SU-DHL-6 (cell line): ENCODE results near the gene LSM3.

Experiments
- H2AFZ ChIP-seq: fragments of 200-600 bp; sonication (generic); 2 replicates; pipeline ENCODE4 v1.6.1; 2014; ENCODE audit warnings: low read depth, mild to moderate bottlenecking, moderate library complexity, mixed read lengths, antibody characterized with exemption, low read length; ENCODE audit not compliant: severe bottlenecking
- H3F3A ChIP-seq: fragments of 200-600 bp; shearing (Covaris generic); 2 replicates; pipeline ENCODE4 v1.6.0; 2016; ENCODE audit warnings: antibody characterized with exemption, mild to moderate bottlenecking; ENCODE audit not compliant: insufficient read depth
- H3K27ac ChIP-seq: fragments of 200-600 bp; sonication (generic); 2 replicates; pipeline ENCODE4 v1.5.1; 2016; ENCODE audit warnings: low read depth, mild to moderate bottlenecking, low read length, moderate library complexity, mixed read lengths
- H3K27me3 ChIP-seq: fragments of 200-600 bp; sonication (generic), shearing (Covaris generic); 2 replicates; pipeline ENCODE4 v1.6.0; 2014; ENCODE audit warnings: mild to moderate bottlenecking, low read length
- H3K36me3 ChIP-seq: fragments of 200-600 bp; sonication (generic); 2 replicates; pipeline ENCODE4 v1.6.1; 2014; ENCODE audit warnings: mild to moderate bottlenecking, low read length, mixed read lengths
- H3K4me2 ChIP-seq: fragments of 300-600, 200-600 bp; shearing (Covaris generic), sonication (generic); 2 replicates; pipeline ENCODE4 v1.6.0; 2014; ENCODE audit warnings: low read length, low read depth, mild to moderate bottlenecking; ENCODE audit not compliant: poor library complexity, severe bottlenecking
- H3K4me3 ChIP-seq: fragments of 200-600 bp; sonication (generic); 2 replicates; pipeline ENCODE4 v1.5.1; 2014; ENCODE audit warnings: antibody characterized with exemption, low read length, mild to moderate bottlenecking, mixed read lengths; ENCODE audit not compliant: insufficient read depth, poor library complexity, severe bottlenecking
- H3K79me2 ChIP-seq: fragments of 200-600 bp; sonication (generic); 2 replicates; pipeline ENCODE4 v1.6.1; 2014; ENCODE audit warnings: mild to moderate bottlenecking, low read length, moderate library complexity; ENCODE audit not compliant: insufficient read depth
- H3K9ac ChIP-seq: fragments of 200-600 bp; sonication (generic); 2 replicates; pipeline ENCODE4 v1.7.0; 2014; ENCODE audit warnings: mild to moderate bottlenecking, low read length
- H3K9me2 ChIP-seq: fragments of 200-600 bp; sonication (generic); replicated peaks from 2 replicates; pipeline ENCODE4 v1.6.1; 2014; ENCODE audit warnings: low read length; ENCODE audit not compliant: insufficient read depth
- H3K9me3 ChIP-seq: fragments of 200-600 bp; sonication (generic); 2 replicates; pipeline ENCODE4 v1.6.1; 2014; ENCODE audit warnings: low read length, mixed read lengths; ENCODE audit not compliant: insufficient read depth
- H4K20me1 ChIP-seq: fragments of 200-600 bp; sonication (generic); 2 replicates; pipeline ENCODE4 v1.6.1; 2014; ENCODE audit warnings: low read depth, mild to moderate bottlenecking, antibody characterized with exemption, low read length, moderate library complexity, mixed read lengths
- EZH2phosphoT487 ChIP-seq: fragments of 200-600 bp; sonication (generic), shearing (Covaris generic); conservative IDR thresholded peaks from 2 replicates; pipeline ENCODE4 v1.6.1; 2018; ENCODE audit warnings: mild to moderate bottlenecking, antibody characterized with exemption, low read length, moderate library complexity, mixed read lengths
- TF ChIP-seq, protein P1 (sequence below): fragments of 200-600 bp; sonication (generic); IDR thresholded peaks from one replicate; pipeline ENCODE4 v1.5.1; 2017; ENCODE audit warnings: antibody characterized with exemption, mild to moderate bottlenecking, low read length, moderate library complexity; ENCODE audit not compliant: insufficient read depth, poor library complexity, severe bottlenecking

The LSM3 gene

GRCh38 chr3:14242490-14243311, 64.1 kb downstream of the LSM3 start:
- Histone ChIP-seq H3K36me3 (no peaks in the 10 kb centered on the region), H3K27me3 (no peaks in the 10 kb centered on the region), H3K4me3 (no peak overlapping the region), H3K27ac (no peak overlapping the region), H3F3A (no peaks in the 10 kb centered on the region), H3K9me3 (no peaks in the 10 kb centered on the region), H3K4me2 (no peak overlapping the region), H3K79me2 (no peaks in the 10 kb centered on the region), H3K9ac (no peak overlapping the region), H2AFZ (no peak overlapping the region), H4K20me1 (no peaks in the 10 kb centered on the region), H3K9me2 (no peaks in the 10 kb centered on the region)
- TF ChIP-seq, protein P1, sequence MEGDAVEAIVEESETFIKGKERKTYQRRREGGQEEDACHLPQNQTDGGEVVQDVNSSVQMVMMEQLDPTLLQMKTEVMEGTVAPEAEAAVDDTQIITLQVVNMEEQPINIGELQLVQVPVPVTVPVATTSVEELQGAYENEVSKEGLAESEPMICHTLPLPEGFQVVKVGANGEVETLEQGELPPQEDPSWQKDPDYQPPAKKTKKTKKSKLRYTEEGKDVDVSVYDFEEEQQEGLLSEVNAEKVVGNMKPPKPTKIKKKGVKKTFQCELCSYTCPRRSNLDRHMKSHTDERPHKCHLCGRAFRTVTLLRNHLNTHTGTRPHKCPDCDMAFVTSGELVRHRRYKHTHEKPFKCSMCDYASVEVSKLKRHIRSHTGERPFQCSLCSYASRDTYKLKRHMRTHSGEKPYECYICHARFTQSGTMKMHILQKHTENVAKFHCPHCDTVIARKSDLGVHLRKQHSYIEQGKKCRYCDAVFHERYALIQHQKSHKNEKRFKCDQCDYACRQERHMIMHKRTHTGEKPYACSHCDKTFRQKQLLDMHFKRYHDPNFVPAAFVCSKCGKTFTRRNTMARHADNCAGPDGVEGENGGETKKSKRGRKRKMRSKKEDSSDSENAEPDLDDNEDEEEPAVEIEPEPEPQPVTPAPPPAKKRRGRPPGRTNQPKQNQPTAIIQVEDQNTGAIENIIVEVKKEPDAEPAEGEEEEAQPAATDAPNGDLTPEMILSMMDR: no peak
- TF ChIP-seq EZH2phosphoT487: no peak

DNA sequence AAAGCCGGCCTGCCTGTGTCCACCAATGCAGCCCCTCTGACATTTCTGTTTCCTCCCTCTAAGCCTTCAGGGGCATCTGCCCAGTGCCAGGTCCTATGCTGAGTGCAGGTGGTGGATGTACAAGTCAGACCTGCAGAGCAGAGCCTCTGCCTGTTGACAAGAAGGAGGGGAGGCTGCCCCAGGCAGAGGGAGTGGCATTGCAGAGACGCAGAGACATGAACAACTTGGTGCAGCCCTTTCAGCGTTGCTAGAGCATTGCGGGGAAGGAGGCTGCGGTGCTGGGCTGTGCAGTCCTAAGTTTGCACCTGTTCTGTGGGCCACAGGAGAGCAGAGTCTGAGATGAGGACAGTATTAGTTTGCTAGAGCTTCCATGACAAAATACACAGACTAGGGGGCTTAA, 65.2 kb downstream of the LSM3 start:
- Histone ChIP-seq H2AFZ (no peak overlapping the region), H3K36me3 (no peaks in the 10 kb centered on the region), H3K9me2 (no peaks in the 10 kb centered on the region), H3K27me3 (no peaks in the 10 kb centered on the region), H3K27ac (no peak overlapping the region), H3K9ac (no peak overlapping the region), H4K20me1 (no peaks in the 10 kb centered on the region), H3F3A (no peaks in the 10 kb centered on the region), H3K9me3 (no peaks in the 10 kb centered on the region), H3K79me2 (no peaks in the 10 kb centered on the region), H3K4me2 (no peak overlapping the region), H3K4me3 (no peak overlapping the region)
- TF ChIP-seq EZH2phosphoT487: no peak
- TF ChIP-seq, protein P1: no peak

DNA sequence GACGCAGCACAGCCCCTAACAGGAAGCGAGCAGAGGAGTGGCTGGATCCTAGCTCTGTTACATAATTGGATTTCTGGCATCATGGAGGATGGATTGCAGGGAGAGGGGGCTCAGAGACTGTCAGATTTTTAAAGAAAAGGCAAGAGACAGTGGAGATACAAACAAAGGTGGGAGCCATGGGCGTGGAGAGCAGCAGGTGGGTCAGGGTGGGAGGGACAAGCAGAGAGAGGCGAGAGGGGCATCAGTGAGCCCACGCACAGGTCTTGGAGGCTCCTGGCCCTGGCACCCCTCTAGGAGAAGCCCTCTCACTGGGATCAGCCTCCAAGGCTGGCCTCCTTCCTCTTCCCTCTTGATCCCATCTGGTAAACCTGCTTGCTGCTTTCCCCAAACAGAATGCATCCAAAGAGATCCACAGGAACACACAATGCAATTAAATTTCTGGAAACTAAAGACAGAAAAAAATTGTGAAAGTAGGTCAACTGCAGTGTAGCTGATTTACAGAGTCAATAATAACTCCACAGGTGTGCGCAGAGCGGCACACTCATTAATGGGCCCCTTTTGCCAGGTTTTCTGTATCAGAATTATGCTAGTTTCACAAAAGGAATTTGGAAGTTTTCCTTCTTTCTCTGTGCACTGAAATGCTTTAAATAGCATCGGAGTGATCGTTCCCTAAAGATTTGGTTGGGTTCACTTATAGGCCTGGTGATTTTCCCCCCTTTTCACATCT, 66.1 kb downstream of the LSM3 start:
- Histone ChIP-seq H3K36me3 (no peaks in the 10 kb centered on the region), H3K9me2 (no peaks in the 10 kb centered on the region), H3K4me2 (no peak overlapping the region), H4K20me1 (no peaks in the 10 kb centered on the region), H3K27me3 (no peaks in the 10 kb centered on the region), H3K79me2 (no peaks in the 10 kb centered on the region), H3K9me3 (no peaks in the 10 kb centered on the region), H3K27ac (no peak overlapping the region), H3F3A (no peaks in the 10 kb centered on the region), H3K4me3 (no peak overlapping the region), H3K9ac (no peak overlapping the region), H2AFZ (no peak overlapping the region)
- TF ChIP-seq EZH2phosphoT487: no peak
- TF ChIP-seq, protein P1: no peak
